Measurements from ENCODE around the gene BRD1. TPM values are rescaled to one million over a fixed set of nuclear protein-coding genes. Genes with fewer than 3 reads are reported as not detected.

BRD1 gene
- 18.0 TPM for total RNA-seq
- long read RNA-seq, full-length matches to known transcripts: 1 of 25 reads
- long read RNA-seq, partial matches to known transcripts: 13 of 25 reads
- long read RNA-seq, other reads (novel, unspliced or antisense): 11 of 25 reads

GRCh38 chr22:49827853-49828598 lies at the start of gene BRD1:
TSS of gene BRD1 (minus strand) at chr22:49827873. CDS start at chr22:49824317, 3,556 bp downstream.
- intact Hi-C loops (cut with DNase I): loop anchor here (2.0 to 5.0 kb wide), 2 partner anchors 25 to 41 kb away; partner anchors contain the start of gene ZBED4
- DNase-seq (ENCODE audit: low spot score): peak; percentile 84

GRCh38 chr22:49873228-49873940 lies 45.7 kb upstream of the BRD1 start:
- intact Hi-C loops (cut with DNase I): no loop called here
- peak; percentile 60 for DNase-seq (ENCODE audit: low spot score)

- peak; percentile 39 for DNase-seq (ENCODE audit: low spot score)
- intact Hi-C loops (cut with DNase I): no loop called here
Measured at GRCh38 chr22:49872347-49872746, 44.7 kb upstream of the BRD1 start.

GRCh38 chr22:49871482-49871881 lies 43.8 kb upstream of the BRD1 start:
- DNase-seq (ENCODE audit: low spot score): no peak
- intact Hi-C loops (cut with DNase I): no loop called here

GRCh38 chr22:49869845-49870712 lies 42.4 kb upstream of the BRD1 start:
- DNase-seq (ENCODE audit: low spot score): no peak
- intact Hi-C loops (cut with DNase I): no loop called here

- intact Hi-C loops (cut with DNase I): no loop called here
- DNase-seq (ENCODE audit: low spot score): no peak
Measured at GRCh38 chr22:49869086-49869830, 41.6 kb upstream of the BRD1 start.

GRCh38 chr22:49867303-49868265 lies 39.9 kb upstream of the BRD1 start:
- intact Hi-C loops (cut with DNase I): no loop called here
- no peak for DNase-seq (ENCODE audit: low spot score)

GRCh38 chr22:49866646-49867045 lies 39.0 kb upstream of the BRD1 start:
- DNase-seq (ENCODE audit: low spot score): no peak
- intact Hi-C loops (cut with DNase I): no loop called here

GRCh38 chr22:49866134-49866533 lies 38.5 kb upstream of the BRD1 start:
- intact Hi-C loops (cut with DNase I): no loop called here

GRCh38 chr22:49865156-49865555 lies 37.5 kb upstream of the BRD1 start:
- intact Hi-C loops (cut with DNase I): no loop called here
- DNase-seq (ENCODE audit: low spot score): no peak

More at GRCh38 chr22:49866134-49866533, 38.5 kb upstream of the BRD1 start:
- DNase-seq (ENCODE audit: low spot score): no peak

GRCh38 chr22:49863931-49864330 lies 36.3 kb upstream of the BRD1 start:
- intact Hi-C loops (cut with DNase I): no loop called here
- DNase-seq (ENCODE audit: low spot score): no peak

- DNase-seq (ENCODE audit: low spot score): no peak
- intact Hi-C loops (cut with DNase I): no loop called here
Measured at GRCh38 chr22:49862496-49862776, 34.8 kb upstream of the BRD1 start.

GRCh38 chr22:49861642-49862495 lies 34.2 kb upstream of the BRD1 start:
- DNase-seq (ENCODE audit: low spot score): no peak
- intact Hi-C loops (cut with DNase I): no loop called here

GRCh38 chr22:49858827-49859226 lies 31.2 kb upstream of the BRD1 start:
- DNase-seq (ENCODE audit: low spot score): no peak
- intact Hi-C loops (cut with DNase I): no loop called here

- no peak for DNase-seq (ENCODE audit: low spot score)
- intact Hi-C loops (cut with DNase I): no loop called here
Measured at GRCh38 chr22:49856766-49857618, 29.3 kb upstream of the BRD1 start.

- intact Hi-C loops (cut with DNase I): no loop called here
- DNase-seq (ENCODE audit: low spot score): no peak
Measured at GRCh38 chr22:49856343-49856742, 28.7 kb upstream of the BRD1 start.

All from cardiac septum (tissue), 1 donor.